ENCODE results near the gene TBC1D14. TPM values are rescaled to one million over a fixed set of nuclear protein-coding genes. Genes with fewer than 3 reads are reported as not detected.
"Not testable (repeated sequence)": the region's sequence is repeated elsewhere in the genome, so short reads cannot be mapped to it uniquely, and the experiment has no call there.

Gene TBC1D14
- total RNA-seq, 8 experiments from 2014 or later, result 35.9 to 76.1 (median 49.8) TPM

GRCh38 chr4:6967846-6968340 is 58.3 kb downstream of the TBC1D14 start:
- peaks cover 7 to 12% of the 10 kb centered on the region in 2 donors for H3K4me1 ChIP-seq (replicated peaks in 1 of 2)
- H3K4me3 ChIP-seq, result no peak overlapping the region
- ATAC-seq (replicated peaks in 6 of 8), result no peak
- in situ Hi-C loops (cut with MboI; ENCODE audit: low pct_unique_long_range_greater_than_20kb in 2 of 9, low sequenced_read_pairs in 9 of 9, unreplicated experiment in 9 of 9), result no loop called here
- 87 to 100% (median 93%) methylated on average over 2 to 8 of the region's 15 CpGs; no CpG with 5 or more reads in 3 of the 10 experiments for WGBS, 10 experiments
- no peak overlapping the region for H3K27ac ChIP-seq

GRCh38 chr4:6968496-6968895 is 58.9 kb downstream of the TBC1D14 start:
- Histone ChIP-seq H3K4me3 (no peak overlapping the region), H3K4me1 (replicated peaks in 1 of 2) (peaks cover 8 to 10% of the 10 kb centered on the region in 2 donors), H3K27ac (no peak overlapping the region)
- WGBS, 10 experiments, result 53 to 92% (median 60%) methylated on average over 2 to 8 of the region's 11 CpGs; no CpG with 5 or more reads in 5 of the 10 experiments
- in situ Hi-C loops (cut with MboI; ENCODE audit: low pct_unique_long_range_greater_than_20kb in 2 of 9, low sequenced_read_pairs in 9 of 9, unreplicated experiment in 9 of 9), result no loop called here
- no peak for ATAC-seq (replicated peaks in 6 of 8)

- in situ Hi-C loops (cut with MboI; ENCODE audit: low pct_unique_long_range_greater_than_20kb in 2 of 9, low sequenced_read_pairs in 9 of 9, unreplicated experiment in 9 of 9), result no loop called here
- Histone ChIP-seq H3K27ac (no peak overlapping the region), H3K4me3 (no peak overlapping the region), H3K4me1 (replicated peaks in 1 of 2) (peaks cover 8 to 12% of the 10 kb centered on the region in 2 donors)
- 81 to 100% (median 92%) methylated on average over 1 to 12 of the region's 18 CpGs for WGBS, 10 experiments
- peak in 3 of 8 experiments; percentile 49 to 73 (median 67) for ATAC-seq (replicated peaks in 6 of 8)
Measured at GRCh38 chr4:6969826-6970800, 60.5 kb downstream of the TBC1D14 start.

- ATAC-seq (replicated peaks in 6 of 8), result no peak
- Histone ChIP-seq H3K27ac (no peak overlapping the region), H3K4me3 (no peak overlapping the region), H3K4me1 (replicated peaks in 1 of 2) (peaks cover 8 to 12% of the 10 kb centered on the region in 2 donors)
- whole genome bisulfite sequencing, 10 experiments, result 78 to 100% (median 95%) methylated on average over 1 to 12 of the region's 16 CpGs
- in situ Hi-C loops (cut with MboI; ENCODE audit: low pct_unique_long_range_greater_than_20kb in 2 of 9, low sequenced_read_pairs in 9 of 9, unreplicated experiment in 9 of 9), result no loop called here
Measured at GRCh38 chr4:6971536-6972374, 62.1 kb downstream of the TBC1D14 start.

GRCh38 chr4:6972375-6972650 is 62.7 kb downstream of the TBC1D14 start:
- in situ Hi-C loops (cut with MboI; ENCODE audit: low pct_unique_long_range_greater_than_20kb in 2 of 9, low sequenced_read_pairs in 9 of 9, unreplicated experiment in 9 of 9), result no loop called here

GRCh38 chr4:6972911-6973310 is 63.3 kb downstream of the TBC1D14 start:
- 29 to 91% (median 51%) methylated on average over 1 to 8 of the region's 9 CpGs for WGBS, 10 experiments
- peak in 5 of 8 experiments; percentile 32 to 76 (median 74) for ATAC-seq (replicated peaks in 6 of 8)
- in situ Hi-C loops (cut with MboI; ENCODE audit: low pct_unique_long_range_greater_than_20kb in 2 of 9, low sequenced_read_pairs in 9 of 9, unreplicated experiment in 9 of 9), result no loop called here
- Histone ChIP-seq H3K4me1 (replicated peaks in 1 of 2) (peaks cover 8 to 12% of the 10 kb centered on the region in 2 donors), H3K4me3 (no peak overlapping the region), H3K27ac (no peak overlapping the region)

More at GRCh38 chr4:6972375-6972650, 62.7 kb downstream of the TBC1D14 start:
- Histone ChIP-seq H3K4me3 (no peak overlapping the region), H3K4me1 (replicated peaks in 1 of 2) (peaks cover 8 to 12% of the 10 kb centered on the region in 2 donors), H3K27ac (no peak overlapping the region)
- WGBS, 10 experiments, result 73 to 100% (median 80%) methylated on average over 1 to 6 of the region's 8 CpGs; no CpG with 5 or more reads in 4 of the 10 experiments
- ATAC-seq (replicated peaks in 6 of 8), result no peak

- H3K27ac ChIP-seq, result no peak overlapping the region
- in situ Hi-C loops (cut with MboI; ENCODE audit: low pct_unique_long_range_greater_than_20kb in 2 of 9, low sequenced_read_pairs in 9 of 9, unreplicated experiment in 9 of 9), result no loop called here
Measured at GRCh38 chr4:6974138-6974848, 64.7 kb downstream of the TBC1D14 start.

GRCh38 chr4:6977846-6978245 is 68.2 kb downstream of the TBC1D14 start:
- H3K27ac ChIP-seq; ATAC-seq (replicated peaks in 6 of 8); in situ Hi-C loops (cut with MboI; ENCODE audit: low pct_unique_long_range_greater_than_20kb in 2 of 9, low sequenced_read_pairs in 9 of 9, unreplicated experiment in 9 of 9): not testable (repeated sequence)

More at GRCh38 chr4:6974138-6974848, 64.7 kb downstream of the TBC1D14 start:
- H3K4me3 ChIP-seq, result no peak overlapping the region
- ATAC-seq (replicated peaks in 6 of 8), result peak; percentile 65 to 98 (median 83)
- WGBS, 10 experiments, result 0 to 53% (median 15%) methylated on average over 1 to 6 of the region's 7 CpGs; no CpG with 5 or more reads in 1 of the 10 experiments
- peaks cover 8 to 12% of the 10 kb centered on the region in 2 donors for H3K4me1 ChIP-seq (replicated peaks in 1 of 2)

GRCh38 chr4:6983544-6984142 is 74.0 kb downstream of the TBC1D14 start:
- no peak for ATAC-seq (replicated peaks in 6 of 8)
- WGBS, 10 experiments, result 86 to 100% (median 100%) methylated on average over 1 to 4 of the region's 4 CpGs; no CpG with 5 or more reads in 1 of the 10 experiments
- in situ Hi-C loops (cut with MboI; ENCODE audit: low pct_unique_long_range_greater_than_20kb in 2 of 9, low sequenced_read_pairs in 9 of 9, unreplicated experiment in 9 of 9), result no loop called here
- no peak overlapping the region for H3K27ac ChIP-seq
- no peak overlapping the region for H3K4me3 ChIP-seq
- peaks cover 11 to 26% of the 10 kb centered on the region in 2 donors for H3K4me1 ChIP-seq (replicated peaks in 1 of 2)

More at GRCh38 chr4:6977846-6978245, 68.2 kb downstream of the TBC1D14 start:
- WGBS, 10 experiments, result no CpG with 5 or more reads among the region's 33 CpGs
- H3K4me3 ChIP-seq; H3K4me1 ChIP-seq (replicated peaks in 1 of 2): not testable (repeated sequence)

- peaks cover 11 to 31% of the 10 kb centered on the region in 2 donors for H3K4me1 ChIP-seq (replicated peaks in 1 of 2)
- in situ Hi-C loops (cut with MboI; ENCODE audit: low pct_unique_long_range_greater_than_20kb in 2 of 9, low sequenced_read_pairs in 9 of 9, unreplicated experiment in 9 of 9), result no loop called here
- 50 to 93% (median 64%) methylated on average over 2 to 12 of the region's 13 CpGs for WGBS, 10 experiments
- peak overlapping the region in 1 of 2 donors; percentile 38 for H3K27ac ChIP-seq
- H3K4me3 ChIP-seq, result peak overlapping the region; percentile 58 to 96 (median 70)
- no peak for ATAC-seq (replicated peaks in 6 of 8)
Measured at GRCh38 chr4:6984612-6985425, 75.2 kb downstream of the TBC1D14 start.

GRCh38 chr4:6986072-6986780 is 76.6 kb downstream of the TBC1D14 start:
- peaks cover 11 to 31% of the 10 kb centered on the region in 2 donors for H3K4me1 ChIP-seq (replicated peaks in 1 of 2)

More at GRCh38 chr4:6986072-6986780, 76.6 kb downstream of the TBC1D14 start:
- peak; percentile 11 to 50 (median 36) for ATAC-seq (replicated peaks in 6 of 8)
- 0 to 40% (median 7%) methylated on average over 1 to 16 of the region's 28 CpGs; no CpG with 5 or more reads in 1 of the 10 experiments for WGBS, 10 experiments
- peak overlapping the region; percentile 58 to 96 (median 70) for H3K4me3 ChIP-seq
- peak overlapping the region; percentile 32 to 72 for H3K27ac ChIP-seq
- in situ Hi-C loops (cut with MboI; ENCODE audit: low pct_unique_long_range_greater_than_20kb in 2 of 9, low sequenced_read_pairs in 9 of 9, unreplicated experiment in 9 of 9), result no loop called here
